ENCODE results near the gene ZDHHC14.
"Not testable (repeated sequence)": the region's sequence is repeated elsewhere in the genome, so short reads cannot be mapped to it uniquely, and the experiment has no call there.

Gene ZDHHC14

DNA sequence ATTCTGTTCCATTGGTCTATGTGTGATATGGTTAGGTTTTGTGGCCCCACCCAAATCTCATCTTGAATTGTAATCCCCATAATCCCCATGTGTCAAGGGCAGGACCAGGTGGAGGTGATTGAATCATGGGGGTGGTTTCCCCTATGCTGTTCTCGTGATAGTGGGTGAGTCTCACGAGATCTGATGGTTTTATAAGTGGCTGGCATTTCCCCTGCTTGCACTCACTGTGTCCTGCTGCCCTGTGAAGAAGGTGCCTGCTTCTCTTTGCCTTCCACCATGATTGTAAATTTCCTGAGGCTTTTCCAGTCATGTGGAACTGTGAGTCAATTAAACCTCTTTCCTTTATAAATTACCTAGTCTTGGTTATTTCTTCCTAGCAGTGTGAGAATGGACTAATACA, 197.5 kb downstream of the ZDHHC14 start:
- H3K27ac ChIP-seq (ENCODE audit: low read depth, low read length); H3K36me3 ChIP-seq (ENCODE audit: insufficient read depth, low read length); H3K27me3 ChIP-seq (ENCODE audit: insufficient read depth, low read length); H2AFZ ChIP-seq (ENCODE audit: low read length, unreplicated experiment); H3K79me2 ChIP-seq (ENCODE audit: control insufficient read depth, insufficient read depth, low read length, unreplicated experiment); H3K4me3 ChIP-seq (ENCODE audit: low read depth, low read length); H3K4me1 ChIP-seq (ENCODE audit: control insufficient read depth, insufficient read depth, low read length, unreplicated experiment): not testable (repeated sequence)

DNA sequence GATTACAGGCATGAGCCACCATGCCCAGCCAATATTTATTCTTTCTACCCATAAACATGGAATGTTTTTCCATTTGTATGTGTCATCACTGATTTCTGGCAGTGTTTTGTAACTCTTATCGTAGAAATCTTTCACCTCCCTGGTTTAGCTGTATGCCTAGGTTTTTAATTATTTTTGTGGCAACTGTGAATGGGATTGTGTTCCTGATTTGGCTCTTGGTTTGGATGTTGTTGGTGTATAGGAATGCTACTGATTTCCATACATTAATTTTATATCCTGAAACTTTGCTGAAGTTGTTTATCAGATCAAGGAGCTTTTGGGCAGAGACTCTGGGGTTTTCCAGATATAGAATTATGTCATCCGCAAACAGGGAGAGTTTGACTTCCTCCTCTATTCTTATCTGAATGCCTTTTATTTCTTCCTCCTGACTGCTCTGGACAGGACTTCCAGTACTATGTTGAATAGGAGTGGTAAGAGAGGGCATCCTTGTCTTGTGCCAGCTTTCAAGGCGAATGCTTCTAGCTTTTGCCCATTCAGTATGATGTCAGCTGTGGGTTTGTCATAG, 198.6 kb downstream of the ZDHHC14 start:
- no peaks in the 10 kb centered on the region for H3K79me2 ChIP-seq (ENCODE audit: control insufficient read depth, insufficient read depth, low read length, unreplicated experiment)
- H3K4me3 ChIP-seq (ENCODE audit: low read depth, low read length): no peak overlapping the region
- no peak overlapping the region for H3K27ac ChIP-seq (ENCODE audit: low read depth, low read length)
- H3K4me1 ChIP-seq (ENCODE audit: control insufficient read depth, insufficient read depth, low read length, unreplicated experiment): no peaks in the 10 kb centered on the region
- no peaks in the 10 kb centered on the region for H3K27me3 ChIP-seq (ENCODE audit: insufficient read depth, low read length)
- H2AFZ ChIP-seq (ENCODE audit: low read length, unreplicated experiment): no peak overlapping the region
- H3K36me3 ChIP-seq (ENCODE audit: insufficient read depth, low read length): no peaks in the 10 kb centered on the region

DNA sequence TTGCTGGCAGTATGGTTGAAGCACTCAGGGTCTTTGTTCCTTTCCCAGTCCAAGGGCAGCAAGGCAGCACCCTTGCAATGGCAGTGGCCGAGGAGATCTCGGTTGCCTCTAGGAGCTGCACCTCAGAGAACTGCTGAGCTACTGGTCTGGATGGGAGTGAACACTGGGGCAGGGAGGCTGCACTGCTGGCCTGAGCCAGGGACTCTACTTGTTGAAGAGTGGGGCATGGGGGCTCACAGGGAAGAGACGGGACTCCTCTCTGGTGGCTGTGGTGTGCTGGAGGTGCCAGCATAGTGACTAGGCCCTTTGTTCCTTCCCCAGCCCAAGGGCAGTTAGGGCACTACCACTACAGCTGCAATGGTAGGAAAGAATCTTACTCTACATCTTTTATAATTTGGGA, 203.0 kb downstream of the ZDHHC14 start:
- Histone ChIP-seq H3K36me3 (ENCODE audit: insufficient read depth, low read length) (no peaks in the 10 kb centered on the region), H3K4me1 (ENCODE audit: control insufficient read depth, insufficient read depth, low read length, unreplicated experiment) (no peaks in the 10 kb centered on the region), H2AFZ (ENCODE audit: low read length, unreplicated experiment) (no peak overlapping the region), H3K27ac (ENCODE audit: low read depth, low read length) (no peak overlapping the region), H3K79me2 (ENCODE audit: control insufficient read depth, insufficient read depth, low read length, unreplicated experiment) (no peaks in the 10 kb centered on the region), H3K27me3 (ENCODE audit: insufficient read depth, low read length) (no peaks in the 10 kb centered on the region), H3K4me3 (ENCODE audit: low read depth, low read length) (no peak overlapping the region)

DNA sequence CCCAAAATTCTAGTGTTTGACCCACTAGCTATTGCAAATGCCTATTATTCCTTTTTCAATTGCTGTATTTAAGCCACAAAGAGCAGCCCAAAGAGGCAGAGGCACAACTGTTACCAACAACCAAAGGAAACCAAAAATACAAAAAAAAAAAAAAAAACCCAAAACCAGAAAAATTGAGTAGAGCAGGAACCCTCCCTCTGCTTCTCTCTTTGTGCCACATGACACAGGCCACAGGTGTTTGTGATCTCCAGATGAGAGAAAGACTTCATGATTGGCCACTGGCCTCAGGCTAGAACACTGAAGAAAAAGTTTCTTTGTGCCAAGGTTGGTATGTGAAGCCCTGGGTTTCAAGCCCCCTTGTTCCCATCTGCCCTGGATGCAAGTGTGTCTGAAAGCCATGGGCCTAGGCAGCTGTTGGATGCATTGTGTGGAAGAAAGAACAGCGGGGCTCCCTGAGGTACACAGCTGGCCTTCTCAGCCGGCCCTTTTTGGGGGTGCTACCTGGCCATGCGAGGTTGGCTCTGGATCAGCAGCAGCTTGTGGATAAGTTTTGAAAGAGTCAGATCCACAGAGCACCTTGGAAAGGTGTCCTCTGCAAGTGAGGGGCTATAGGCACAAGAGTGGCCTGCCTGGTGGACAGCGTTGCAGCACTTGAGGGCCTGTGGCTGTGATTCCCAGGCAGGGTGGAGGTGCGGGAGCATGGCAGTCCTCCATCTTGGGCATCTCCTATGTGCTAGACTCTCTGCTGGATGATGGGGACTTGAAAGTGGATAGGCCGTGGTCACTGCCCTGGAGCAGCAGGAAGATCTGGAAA, 204.5 kb downstream of the ZDHHC14 start:
- no peaks in the 10 kb centered on the region for H3K4me1 ChIP-seq (ENCODE audit: control insufficient read depth, insufficient read depth, low read length, unreplicated experiment)

DNA sequence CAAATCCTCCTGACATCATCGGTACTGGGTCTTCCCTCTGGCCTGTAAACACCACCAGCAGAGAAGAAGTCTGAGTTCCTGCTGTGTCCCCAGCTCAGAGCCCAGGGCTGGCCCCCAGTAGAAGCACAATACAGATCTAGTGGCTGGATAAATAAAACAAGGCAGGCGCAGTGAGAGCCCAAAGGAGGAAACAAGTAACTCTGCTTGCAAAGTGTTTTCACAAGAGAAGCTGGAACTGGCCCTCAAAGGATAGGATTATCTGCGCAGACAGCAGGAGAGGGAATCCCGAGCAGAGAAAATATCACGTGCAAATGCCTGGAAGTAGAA, 205.1 kb downstream of the ZDHHC14 start:
- Histone ChIP-seq H3K27ac (ENCODE audit: low read depth, low read length) (no peak overlapping the region), H2AFZ (ENCODE audit: low read length, unreplicated experiment) (no peak overlapping the region), H3K27me3 (ENCODE audit: insufficient read depth, low read length) (no peaks in the 10 kb centered on the region), H3K4me1 (ENCODE audit: control insufficient read depth, insufficient read depth, low read length, unreplicated experiment) (no peaks in the 10 kb centered on the region), H3K79me2 (ENCODE audit: control insufficient read depth, insufficient read depth, low read length, unreplicated experiment) (no peaks in the 10 kb centered on the region), H3K4me3 (ENCODE audit: low read depth, low read length) (no peak overlapping the region), H3K36me3 (ENCODE audit: insufficient read depth, low read length) (no peaks in the 10 kb centered on the region)

More for the DNA sequence above, 204.5 kb downstream of the ZDHHC14 start:
- H3K4me3 ChIP-seq (ENCODE audit: low read depth, low read length): no peak overlapping the region
- no peaks in the 10 kb centered on the region for H3K36me3 ChIP-seq (ENCODE audit: insufficient read depth, low read length)
- H3K27me3 ChIP-seq (ENCODE audit: insufficient read depth, low read length): no peaks in the 10 kb centered on the region
- H3K79me2 ChIP-seq (ENCODE audit: control insufficient read depth, insufficient read depth, low read length, unreplicated experiment): no peaks in the 10 kb centered on the region
- no peak overlapping the region for H3K27ac ChIP-seq (ENCODE audit: low read depth, low read length)
- H2AFZ ChIP-seq (ENCODE audit: low read length, unreplicated experiment): no peak overlapping the region

DNA sequence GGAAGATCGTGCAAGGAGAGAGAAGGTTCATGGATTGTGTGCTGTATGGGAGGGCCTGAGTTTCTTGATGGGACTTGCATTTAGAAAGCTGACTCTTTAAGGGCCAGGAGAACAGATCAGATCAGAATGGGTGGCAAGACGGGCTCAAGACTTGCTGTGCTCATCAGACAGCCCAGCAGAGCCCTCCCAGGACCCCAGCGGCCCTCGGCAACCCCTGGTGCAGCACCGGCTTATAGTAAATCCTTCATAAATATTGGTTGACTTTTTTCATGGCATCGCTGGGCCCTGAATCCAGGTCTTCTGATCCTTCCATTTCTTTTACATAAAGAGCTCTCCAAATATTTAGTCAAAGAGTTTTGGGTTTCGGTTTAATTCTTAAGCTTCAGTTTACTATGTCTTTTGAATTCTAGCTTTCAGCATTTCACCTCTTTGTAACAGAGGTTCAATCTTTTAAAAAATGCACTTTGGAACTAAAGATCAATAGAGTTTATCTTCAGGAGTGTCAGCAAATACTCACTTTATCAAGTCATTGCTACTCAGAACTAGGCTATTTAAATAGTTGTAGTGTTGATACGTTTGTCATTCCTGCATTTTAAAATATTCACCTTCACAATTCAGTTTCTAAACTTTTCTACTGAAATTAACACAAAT, 205.6 kb downstream of the ZDHHC14 start:
- H3K36me3 ChIP-seq (ENCODE audit: insufficient read depth, low read length): no peaks in the 10 kb centered on the region
- no peaks in the 10 kb centered on the region for H3K79me2 ChIP-seq (ENCODE audit: control insufficient read depth, insufficient read depth, low read length, unreplicated experiment)
- H3K4me3 ChIP-seq (ENCODE audit: low read depth, low read length): no peak overlapping the region
- H3K4me1 ChIP-seq (ENCODE audit: control insufficient read depth, insufficient read depth, low read length, unreplicated experiment): no peaks in the 10 kb centered on the region
- H3K27me3 ChIP-seq (ENCODE audit: insufficient read depth, low read length): no peaks in the 10 kb centered on the region
- H3K27ac ChIP-seq (ENCODE audit: low read depth, low read length): no peak overlapping the region
- no peak overlapping the region for H2AFZ ChIP-seq (ENCODE audit: low read length, unreplicated experiment)

DNA sequence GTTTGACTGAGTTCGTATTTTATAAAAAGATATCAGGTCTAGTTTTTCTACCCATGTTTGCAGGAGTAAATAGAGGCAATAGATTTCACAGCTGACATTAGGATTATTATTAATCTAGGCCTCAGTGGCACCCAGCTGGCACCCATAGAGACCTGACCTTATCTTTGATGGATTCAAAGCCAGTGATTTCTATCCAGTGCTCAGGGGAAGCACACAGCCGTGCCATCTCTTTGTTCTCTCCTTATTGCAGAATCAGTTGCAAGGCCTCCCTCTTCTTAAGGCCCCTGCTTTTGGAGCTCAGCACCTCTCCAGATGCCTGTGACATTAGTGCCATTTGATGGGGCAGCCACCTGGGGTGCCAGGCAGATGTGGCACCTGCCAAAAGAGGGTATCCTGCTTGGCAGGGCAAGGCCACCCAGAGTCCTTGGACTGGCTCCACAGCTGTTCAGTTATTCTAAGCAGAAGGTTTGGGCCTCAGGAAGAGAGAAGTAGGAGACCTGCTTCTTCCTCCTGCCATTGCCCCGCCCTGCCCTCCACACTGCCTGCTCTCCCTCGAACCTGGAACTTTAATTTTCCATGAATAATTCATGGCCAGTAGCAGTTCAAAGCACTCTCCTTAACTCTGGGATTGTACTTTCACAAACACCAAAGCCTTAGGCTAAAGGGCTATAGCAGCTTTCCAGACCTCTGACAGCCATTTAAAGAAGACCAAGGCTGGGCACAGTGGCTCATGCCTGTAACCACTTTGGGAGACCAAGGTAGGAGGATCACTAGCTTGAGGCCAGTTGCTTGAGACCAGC, 206.3 kb downstream of the ZDHHC14 start:
- H3K27ac ChIP-seq (ENCODE audit: low read depth, low read length): no peak overlapping the region
- no peaks in the 10 kb centered on the region for H3K36me3 ChIP-seq (ENCODE audit: insufficient read depth, low read length)
- H2AFZ ChIP-seq (ENCODE audit: low read length, unreplicated experiment): no peak overlapping the region
- H3K79me2 ChIP-seq (ENCODE audit: control insufficient read depth, insufficient read depth, low read length, unreplicated experiment): no peaks in the 10 kb centered on the region
- H3K4me1 ChIP-seq (ENCODE audit: control insufficient read depth, insufficient read depth, low read length, unreplicated experiment): no peaks in the 10 kb centered on the region
- H3K4me3 ChIP-seq (ENCODE audit: low read depth, low read length): no peak overlapping the region
- H3K27me3 ChIP-seq (ENCODE audit: insufficient read depth, low read length): no peaks in the 10 kb centered on the region

DNA sequence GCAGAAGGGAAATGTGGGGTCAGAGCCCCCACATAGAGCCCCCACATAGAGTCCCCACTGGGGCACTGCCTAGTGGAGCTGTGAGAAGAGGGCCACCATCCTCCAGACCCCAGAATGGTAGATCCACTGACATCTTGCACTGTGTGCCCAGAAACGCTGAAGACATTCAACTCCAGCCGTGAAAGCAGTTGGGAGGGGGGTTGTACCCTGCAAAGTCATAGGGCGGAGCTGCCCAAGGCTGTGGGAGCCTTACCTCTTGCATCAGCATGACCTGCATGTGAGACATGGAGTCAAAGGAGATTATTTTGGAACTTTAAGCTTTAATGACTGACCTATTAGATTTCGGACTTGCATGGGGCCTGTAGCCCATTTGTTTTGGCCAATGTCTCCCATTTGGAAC, 209.7 kb downstream of the ZDHHC14 start:
- H3K27me3 ChIP-seq (ENCODE audit: insufficient read depth, low read length); H2AFZ ChIP-seq (ENCODE audit: low read length, unreplicated experiment); H3K79me2 ChIP-seq (ENCODE audit: control insufficient read depth, insufficient read depth, low read length, unreplicated experiment); H3K4me3 ChIP-seq (ENCODE audit: low read depth, low read length); H3K36me3 ChIP-seq (ENCODE audit: insufficient read depth, low read length); H3K27ac ChIP-seq (ENCODE audit: low read depth, low read length); H3K4me1 ChIP-seq (ENCODE audit: control insufficient read depth, insufficient read depth, low read length, unreplicated experiment): not testable (repeated sequence)

DNA sequence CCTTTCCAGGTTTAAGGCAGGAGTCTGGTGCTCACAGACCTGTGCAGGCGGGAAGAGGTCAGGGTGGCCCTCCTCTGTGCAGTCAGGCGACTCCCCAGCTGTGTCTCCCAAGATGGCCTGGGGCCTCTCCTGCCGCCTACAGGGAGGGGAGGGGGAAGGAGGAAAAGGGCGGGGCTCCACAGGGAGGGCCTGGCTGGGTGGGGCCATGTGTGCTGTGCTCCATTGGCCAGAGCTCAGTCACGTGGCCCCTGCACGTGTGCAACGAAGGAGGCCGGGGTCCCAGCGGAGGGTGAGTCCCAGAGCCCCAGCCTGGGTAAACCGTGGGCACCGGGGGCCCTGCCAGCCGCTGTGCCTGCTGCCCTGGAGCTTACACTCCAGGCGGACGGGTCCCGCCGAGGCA, 211.6 kb downstream of the ZDHHC14 start:
- Histone ChIP-seq H3K4me3 (ENCODE audit: low read depth, low read length) (no peak overlapping the region), H3K27ac (ENCODE audit: low read depth, low read length) (no peak overlapping the region), H3K79me2 (ENCODE audit: control insufficient read depth, insufficient read depth, low read length, unreplicated experiment) (no peaks in the 10 kb centered on the region), H2AFZ (ENCODE audit: low read length, unreplicated experiment) (no peak overlapping the region), H3K27me3 (ENCODE audit: insufficient read depth, low read length) (no peaks in the 10 kb centered on the region), H3K36me3 (ENCODE audit: insufficient read depth, low read length) (no peaks in the 10 kb centered on the region), H3K4me1 (ENCODE audit: control insufficient read depth, insufficient read depth, low read length, unreplicated experiment) (no peaks in the 10 kb centered on the region)

DNA sequence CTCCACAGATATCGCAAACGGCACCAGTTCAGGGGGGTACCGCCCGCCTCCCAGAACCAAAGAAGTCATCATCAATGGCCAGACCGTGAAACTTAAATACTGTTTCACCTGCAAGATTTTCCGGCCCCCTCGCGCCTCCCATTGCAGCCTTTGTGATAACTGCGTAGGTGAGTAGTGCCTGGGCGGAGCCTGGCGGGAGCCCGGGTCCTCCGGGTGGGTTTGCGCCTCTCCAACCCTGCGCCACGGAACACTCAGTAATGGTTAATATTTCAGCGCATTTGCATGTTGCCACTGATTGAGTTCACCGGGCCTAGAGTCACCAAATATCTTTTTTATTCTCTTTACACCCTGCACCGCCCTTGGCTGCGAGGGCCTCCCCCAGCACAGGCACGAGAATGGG, 212.0 kb downstream of the ZDHHC14 start:
- no peaks in the 10 kb centered on the region for H3K36me3 ChIP-seq (ENCODE audit: insufficient read depth, low read length)
- H3K27me3 ChIP-seq (ENCODE audit: insufficient read depth, low read length): no peaks in the 10 kb centered on the region
- H2AFZ ChIP-seq (ENCODE audit: low read length, unreplicated experiment): no peak overlapping the region

More for the DNA sequence above, 212.0 kb downstream of the ZDHHC14 start:
- H3K79me2 ChIP-seq (ENCODE audit: control insufficient read depth, insufficient read depth, low read length, unreplicated experiment): no peaks in the 10 kb centered on the region
- no peak overlapping the region for H3K27ac ChIP-seq (ENCODE audit: low read depth, low read length)
- H3K4me3 ChIP-seq (ENCODE audit: low read depth, low read length): no peak overlapping the region
- no peaks in the 10 kb centered on the region for H3K4me1 ChIP-seq (ENCODE audit: control insufficient read depth, insufficient read depth, low read length, unreplicated experiment)

Measured in ACC112 (cell line).